Activated naive CD4-positive, alpha-beta T cell (primary cell): ENCODE measurements around the gene GGN.
A peak's percentile ranks its signal among the peaks of the same experiment; 100 is the strongest.
"Not testable (repeated sequence)": the region's sequence is repeated elsewhere in the genome, so short reads cannot be mapped to it uniquely, and the experiment has no call there.

ENCODE experiments used
- DNase-seq, 4 experiments: peaks; one replicate each; lab custom pipeline; 2025; lab: John Stamatoyannopoulos, UW

GGN gene

DNA sequence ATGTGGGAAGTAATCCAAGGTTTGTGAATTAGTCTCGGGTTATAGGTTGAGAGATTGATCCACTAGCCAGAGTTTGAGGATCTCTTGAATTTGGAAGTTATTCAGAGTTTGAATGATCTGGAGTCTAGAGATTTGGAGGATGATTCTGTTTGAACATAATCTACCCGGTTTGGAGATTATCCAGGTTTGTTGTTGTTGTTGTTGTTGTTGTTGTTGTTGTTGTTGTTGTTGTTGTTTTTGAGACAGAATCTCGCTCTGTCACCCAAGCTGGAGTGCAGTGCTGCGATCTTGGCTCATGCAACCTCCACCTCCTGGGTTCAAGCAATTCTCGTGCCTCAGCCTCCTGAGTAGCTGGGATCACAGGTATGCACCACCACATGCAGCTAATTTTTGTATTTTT is 24.1 kb upstream of the GGN start:
- not testable (repeated sequence) for DNase-seq

GRCh38 chr19:38411041-38411712 is 23.3 kb upstream of the GGN start:
- DNase-seq, result no peak

DNA sequence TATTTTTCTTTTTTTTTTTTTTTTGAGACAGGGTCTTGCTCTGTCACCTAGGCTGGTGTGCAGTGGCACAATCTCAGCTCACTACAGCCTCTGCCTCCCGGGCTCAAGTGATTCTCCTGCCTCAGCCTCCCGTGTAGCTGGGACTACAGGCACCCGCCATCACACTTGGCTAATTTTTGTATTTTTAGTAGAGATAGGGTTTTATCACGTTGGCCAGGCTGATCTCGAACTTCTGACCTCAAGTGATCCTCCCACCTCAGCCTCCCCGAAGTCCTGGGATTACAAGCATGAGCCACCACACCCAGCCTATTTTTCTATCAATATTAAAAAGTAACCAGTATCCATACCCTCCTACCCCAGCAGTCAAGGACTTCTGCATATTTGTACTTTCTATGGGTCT is 22.6 kb upstream of the GGN start:
- not testable (repeated sequence) for DNase-seq

DNA sequence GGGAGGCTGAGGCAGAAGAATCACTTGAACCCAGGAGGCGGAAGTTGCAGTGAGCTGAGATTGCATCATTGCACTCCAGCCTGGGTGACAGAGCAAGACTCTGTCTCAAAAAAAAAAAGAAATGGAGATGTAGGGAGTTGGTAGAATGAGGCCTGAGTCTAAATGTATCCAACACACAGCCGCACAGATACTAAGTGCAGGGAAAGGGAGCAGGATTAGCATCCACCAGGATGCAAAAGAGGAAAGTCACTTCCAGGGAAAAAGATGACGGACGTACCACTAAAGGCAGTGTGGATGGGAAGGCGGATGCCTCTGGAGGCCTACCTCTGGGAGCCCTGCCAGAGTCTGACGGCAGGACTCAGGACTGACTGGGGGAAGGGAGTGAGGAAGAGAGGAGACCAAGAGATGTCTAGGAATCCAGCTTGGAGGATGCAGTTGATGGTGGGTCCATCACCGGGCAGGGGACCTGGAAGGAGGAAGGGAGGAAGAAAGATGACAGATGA is 21.8 kb upstream of the GGN start:
- DNase-seq, result no peak

DNA sequence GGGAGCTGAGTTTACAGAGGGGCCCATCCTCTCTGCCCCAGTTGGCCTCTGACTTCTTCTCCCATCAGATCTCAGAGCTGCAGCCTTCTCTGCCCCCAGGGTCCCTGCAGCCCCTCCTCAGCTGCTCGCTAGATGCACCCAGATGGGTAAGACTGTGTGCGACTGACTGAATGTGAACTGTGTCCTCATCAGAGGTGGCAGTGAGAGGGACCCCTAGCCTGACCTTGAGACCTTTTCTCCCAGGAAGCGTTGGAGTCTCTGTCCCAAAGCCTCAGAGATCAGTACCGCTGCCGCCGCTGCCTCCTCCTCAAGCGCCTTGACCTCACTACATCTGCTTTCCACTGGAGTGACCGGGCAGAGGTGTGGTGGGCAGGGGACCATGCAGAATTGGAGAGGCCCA is 17.4 kb upstream of the GGN start:
- no peak for DNase-seq

GRCh38 chr19:38404858-38405257 is 17.0 kb upstream of the GGN start:
- DNase-seq, result no peak

DNA sequence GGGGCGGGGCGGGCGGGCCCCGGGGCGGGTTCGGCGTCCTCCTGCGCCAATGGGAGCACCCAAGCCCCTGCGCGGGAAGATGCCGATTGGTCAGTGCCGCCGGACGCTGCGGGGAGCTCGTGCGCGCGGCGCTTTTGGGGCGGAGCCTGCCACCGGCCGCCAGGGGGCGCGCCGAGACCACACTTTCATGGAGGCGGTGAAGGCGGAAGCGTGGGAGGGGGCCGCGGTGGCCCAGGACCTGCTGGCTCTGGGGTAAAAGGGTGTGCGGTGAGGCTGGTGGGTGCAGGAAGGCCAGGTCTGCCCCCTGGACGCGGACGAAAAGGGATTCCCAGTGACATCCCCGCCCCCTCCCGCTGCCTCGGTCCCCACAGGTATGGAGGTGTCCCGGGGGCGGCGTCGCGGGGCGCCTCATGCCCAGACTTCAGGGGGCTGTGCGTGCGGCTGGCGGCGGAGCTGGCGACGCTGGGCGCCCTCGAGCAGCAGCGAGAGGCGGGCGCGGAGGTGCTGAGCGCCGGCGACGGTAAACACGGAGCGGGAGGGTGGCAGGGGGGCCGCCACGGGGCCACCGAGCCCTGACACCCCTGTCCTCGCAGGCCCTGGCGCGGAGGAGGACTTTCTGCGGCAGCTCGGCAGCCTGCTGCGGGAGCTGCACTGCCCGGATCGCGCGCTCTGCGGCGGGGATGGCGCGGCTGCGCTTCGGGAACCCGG is 15.3 kb upstream of the GGN start, which contains the start of gene FAM98C:
Gene FAM98C (plus strand): TSS at position 127 of the 708 bp plus-strand sequence. CDS start 61 bp downstream, at position 188.
- DNase-seq, result peak; percentile 95 to 99 (median 98)

- DNase-seq, result no peak
These were observed 14.8 kb upstream of the GGN start for GRCh38 chr19:38402623-38402966.

DNA sequence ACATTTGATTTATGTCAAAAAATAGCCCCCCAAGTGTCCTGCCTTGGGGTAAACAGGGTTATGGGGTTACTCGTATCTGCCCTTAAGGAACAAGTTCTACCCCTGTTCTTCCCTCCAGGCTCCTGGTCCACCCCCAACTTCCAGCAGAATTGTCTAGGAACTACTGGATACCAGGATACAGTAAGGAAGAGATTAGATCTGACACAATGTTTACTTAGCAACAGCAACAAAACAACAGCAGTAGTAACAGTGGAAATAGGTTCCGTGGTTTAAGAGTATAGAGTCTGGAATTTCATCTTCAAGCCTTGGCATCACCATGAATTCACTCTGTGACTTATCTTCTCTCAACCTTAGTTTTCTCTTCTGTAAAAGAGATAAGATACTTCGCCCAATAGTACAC is 13.3 kb upstream of the GGN start:
- no peak for DNase-seq

GRCh38 chr19:38400361-38400760 is 12.5 kb upstream of the GGN start:
- DNase-seq, result no peak

DNA sequence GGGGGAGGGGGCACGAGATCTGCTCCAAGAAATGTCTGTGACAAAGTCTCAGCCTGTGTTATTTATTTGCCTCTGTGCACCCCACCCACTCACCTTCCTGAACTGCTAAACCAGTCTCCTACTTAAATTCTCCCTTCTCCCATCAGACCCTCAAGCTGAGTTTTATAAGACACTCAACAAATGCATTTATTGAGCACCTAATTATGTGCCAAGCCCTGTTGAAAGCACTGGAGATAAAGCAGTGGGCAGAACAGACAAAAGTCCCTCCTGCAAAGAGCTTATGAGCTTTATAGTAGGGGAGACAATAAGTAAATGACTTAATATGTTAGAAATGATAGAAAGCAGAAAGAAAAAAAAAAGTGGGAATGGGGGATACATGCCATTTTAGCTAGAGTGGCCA is 11.7 kb upstream of the GGN start:
- no peak for DNase-seq

GRCh38 chr19:38399081-38399480 is 11.2 kb upstream of the GGN start:
- no peak for DNase-seq

DNA sequence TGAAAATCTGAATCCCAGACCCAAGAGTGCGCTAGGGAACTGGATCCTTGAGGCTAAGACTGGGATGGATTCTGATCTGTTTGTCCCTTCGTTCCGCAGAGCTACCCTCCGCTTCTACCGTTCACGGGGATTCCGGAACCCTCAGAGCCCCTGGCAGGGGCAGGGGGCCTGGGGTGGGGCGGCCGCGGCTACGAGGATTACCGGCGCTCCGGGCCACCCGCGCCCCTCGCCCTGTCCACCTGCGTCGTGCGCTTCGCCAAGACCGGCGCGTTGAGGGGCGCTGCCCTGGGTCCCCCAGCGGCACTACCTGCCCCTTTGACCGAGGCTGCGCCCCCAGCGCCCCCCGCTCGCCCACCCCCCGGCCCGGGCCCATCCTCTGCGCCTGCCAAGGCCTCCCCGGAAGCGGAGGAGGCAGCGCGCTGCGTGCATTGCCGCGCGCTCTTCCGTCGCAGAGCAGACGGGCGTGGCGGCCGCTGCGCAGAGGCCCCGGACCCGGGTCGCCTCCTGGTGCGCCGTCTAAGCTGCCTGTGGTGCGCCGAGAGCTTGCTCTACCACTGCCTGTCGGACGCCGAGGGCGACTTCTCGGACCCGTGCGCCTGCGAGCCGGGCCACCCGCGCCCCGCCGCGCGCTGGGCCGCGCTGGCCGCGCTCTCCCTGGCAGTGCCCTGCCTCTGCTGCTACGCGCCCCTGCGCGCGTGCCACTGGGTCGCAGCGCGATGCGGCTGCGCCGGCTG is 7.7 kb upstream of the GGN start:
- DNase-seq, result peak in 1 of 4 experiments; percentile 35

DNA sequence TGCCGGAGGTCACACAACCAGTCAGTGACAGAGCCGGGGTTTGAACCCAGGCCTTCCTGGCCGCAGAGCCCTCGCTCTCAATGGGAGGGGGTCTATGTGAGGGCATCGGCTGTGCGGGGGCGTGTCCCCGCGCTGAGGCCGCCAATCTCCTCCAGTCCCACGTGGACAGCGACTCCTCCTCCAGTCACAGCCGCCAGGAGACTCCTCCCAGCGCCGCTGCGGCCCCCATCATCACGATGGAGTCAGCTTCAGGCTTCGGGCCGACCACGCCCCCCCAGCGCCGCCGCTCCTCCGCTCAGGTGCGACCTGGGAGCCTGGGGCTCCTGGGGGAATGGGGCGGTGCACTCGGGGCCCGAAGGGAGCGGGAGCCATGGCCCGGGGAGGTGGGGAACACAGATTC is 6.7 kb upstream of the GGN start:
- peak in 3 of 4 experiments; percentile 32 to 53 (median 33) for DNase-seq

DNA sequence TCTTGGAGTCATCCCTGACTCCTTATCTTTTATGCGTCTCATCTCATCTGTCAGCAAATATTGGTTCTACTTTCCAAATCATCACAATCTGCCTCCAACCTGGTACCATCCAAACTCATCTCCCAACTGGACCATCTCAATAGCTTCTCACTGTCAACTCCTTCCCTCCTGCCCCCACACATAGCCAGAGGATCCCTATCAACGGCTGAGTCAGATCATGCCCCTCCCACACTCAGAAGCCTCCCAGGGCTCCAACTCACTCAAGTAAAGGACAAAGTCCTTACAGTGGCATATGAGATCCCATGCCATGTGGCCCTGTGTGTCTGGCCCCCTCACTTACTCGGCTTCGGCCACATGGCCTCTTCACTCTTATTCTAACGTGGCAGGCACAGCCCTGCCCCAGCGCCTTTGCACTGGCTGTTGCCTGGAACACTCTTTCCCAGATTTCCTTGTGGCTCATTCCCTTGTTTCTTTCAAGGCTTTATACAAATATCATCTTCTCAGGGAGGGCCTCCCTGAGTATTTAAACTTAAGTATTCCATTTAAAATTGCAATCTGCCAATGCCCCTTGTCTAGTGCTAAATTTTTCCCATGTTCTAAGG is 5.0 kb upstream of the GGN start:
- no peak for DNase-seq

GRCh38 chr19:38391911-38392464 is 4.2 kb upstream of the GGN start:
- DNase-seq, result no peak

DNA sequence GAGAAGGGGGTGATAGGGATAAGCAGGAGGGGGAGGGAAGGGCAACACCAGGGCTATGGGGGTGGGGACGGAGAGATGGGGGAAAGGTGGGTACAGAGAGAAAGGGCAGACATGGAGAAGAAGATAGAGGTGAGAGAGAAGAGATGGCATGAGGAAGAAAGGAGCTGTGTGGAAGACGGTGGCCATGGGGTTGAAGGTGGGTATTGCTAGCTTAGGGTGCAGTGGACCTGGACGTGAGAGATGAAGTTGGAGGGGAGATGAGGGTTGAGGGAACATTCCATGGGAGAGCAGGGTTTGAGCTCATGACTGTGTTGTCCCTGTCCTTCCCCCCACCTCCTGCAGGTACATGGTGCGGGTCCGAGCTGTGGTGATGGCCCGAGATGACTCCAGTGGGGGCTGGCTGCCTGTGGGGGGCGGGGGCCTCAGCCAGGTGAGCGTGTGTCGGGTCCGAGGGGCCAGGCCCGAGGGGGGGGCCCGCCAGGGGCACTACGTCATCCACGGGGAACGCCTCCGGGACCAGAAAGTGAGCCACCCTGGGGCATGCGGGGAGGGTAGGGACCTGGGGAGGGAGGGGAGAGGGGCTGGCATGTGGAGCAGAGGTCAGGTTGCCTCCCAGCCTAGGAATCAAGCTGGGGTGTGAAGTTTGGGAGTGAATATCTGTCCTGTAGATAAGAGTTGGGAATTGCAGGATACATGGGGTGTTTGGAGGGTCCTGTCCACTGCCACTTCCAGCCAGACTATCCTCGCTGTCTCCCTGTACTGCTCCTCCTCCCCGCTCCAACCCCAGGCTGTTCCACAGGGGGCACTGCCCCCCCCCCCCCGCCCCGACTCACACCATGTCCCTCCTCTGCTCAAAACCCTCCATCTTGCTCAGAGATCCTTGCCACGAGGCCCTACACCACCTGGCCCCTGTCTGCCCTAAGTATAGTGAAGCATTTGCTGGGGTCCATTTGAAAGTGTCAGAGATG is 2.4 kb upstream of the GGN start:
- DNase-seq, result no peak

DNA sequence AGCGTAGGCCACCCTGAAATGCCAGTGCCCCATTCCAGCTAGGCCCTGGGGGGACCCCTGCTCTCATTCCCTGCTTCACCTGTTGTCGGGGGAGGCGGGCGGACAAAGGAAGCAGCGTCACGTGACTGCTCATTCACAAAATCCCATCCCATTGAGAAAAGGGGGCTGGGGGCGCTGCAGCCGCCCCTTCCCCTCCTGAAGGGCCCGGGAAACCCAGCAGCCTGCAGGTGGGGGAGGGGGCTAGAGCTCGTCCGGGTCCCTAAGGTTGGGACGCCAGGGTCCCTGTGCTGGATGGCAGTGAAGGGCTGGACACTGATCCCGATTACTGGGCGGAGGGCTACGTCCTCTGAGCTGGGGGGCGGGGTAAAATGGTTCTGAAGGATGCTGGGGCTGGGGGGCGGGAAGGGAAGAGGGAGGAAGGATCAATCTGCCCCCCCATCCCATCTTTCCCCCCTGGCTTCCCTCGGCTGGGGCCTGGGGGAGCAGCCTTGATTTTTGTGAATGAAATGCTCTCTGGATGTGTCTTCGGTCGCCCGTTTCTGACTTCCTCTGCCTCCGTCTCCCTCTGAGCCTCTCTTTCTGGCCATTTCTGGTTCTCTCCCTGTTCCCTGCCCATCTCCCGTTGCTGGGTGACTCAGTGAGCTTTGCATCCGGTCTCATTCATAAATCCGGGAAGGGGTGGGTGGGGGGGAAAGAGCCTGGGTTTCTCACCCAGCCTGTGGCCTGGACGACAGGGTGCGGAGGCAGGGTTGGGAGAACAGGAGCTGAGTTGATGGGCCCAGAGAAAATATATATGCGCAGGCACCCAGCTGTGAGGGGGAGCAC is 1.5 kb upstream of the GGN start:
- peak in 1 of 4 experiments; percentile 15 for DNase-seq

DNA sequence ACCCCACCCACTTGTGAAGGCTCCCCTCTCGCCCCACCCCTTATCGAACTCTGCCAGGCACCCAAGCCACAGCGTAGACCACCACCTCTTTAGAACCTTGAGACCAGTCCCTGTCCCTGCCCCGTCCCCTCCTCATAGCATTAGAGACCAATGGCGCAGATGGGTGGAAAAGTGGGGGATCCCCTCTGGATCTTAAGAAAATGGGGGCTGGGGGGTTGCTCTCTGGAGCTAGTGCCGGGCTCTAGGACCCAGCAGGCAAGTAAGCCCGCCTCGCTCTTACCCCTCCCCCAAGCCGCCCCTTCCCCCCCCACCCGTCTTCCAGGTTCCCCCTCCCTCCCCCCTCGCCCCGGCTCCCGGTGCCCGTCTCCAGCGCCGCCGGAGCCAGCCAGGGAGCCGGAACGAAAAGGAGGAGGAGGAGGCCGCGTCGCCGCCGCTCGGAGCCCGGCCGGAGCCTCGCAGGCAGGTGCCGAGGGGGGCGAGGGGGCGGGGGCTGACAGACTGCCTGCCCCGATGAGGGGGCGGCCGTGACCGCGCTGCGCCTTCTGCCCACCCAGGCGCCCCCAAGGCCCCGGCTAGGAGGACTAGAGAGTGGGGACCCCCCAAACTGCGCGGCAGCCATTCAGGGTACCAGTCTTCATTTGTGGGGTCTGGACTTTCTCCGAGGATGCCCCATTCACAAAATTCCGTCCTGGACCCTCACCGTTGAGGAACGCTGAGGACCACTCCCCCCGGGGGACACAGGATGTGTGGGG is 691 bp upstream of the GGN start, which contains the start of gene SPRED3:
Gene SPRED3 (plus strand): TSS at position 349 of the 752 bp plus-strand sequence. CDS start 1,606 bp downstream, outside the sequence.
- peak in 1 of 4 experiments; percentile 23 for DNase-seq
